Activated CD8-positive, alpha-beta memory T cell treated with anti-CD3 and anti-CD28 coated beads for 1 hour (primary cell): ENCODE measurements around the gene LAMA3.

Experiments used
- DNase-seq, 2 donors: peaks; one replicate each; pipeline ENCODE4 v3.0.0-alpha.2; 2020; ENCODE audit warnings: low read depth in 1 of 2; ENCODE audit errors: extremely low read depth in 1 of 2

The LAMA3 gene

DNA sequence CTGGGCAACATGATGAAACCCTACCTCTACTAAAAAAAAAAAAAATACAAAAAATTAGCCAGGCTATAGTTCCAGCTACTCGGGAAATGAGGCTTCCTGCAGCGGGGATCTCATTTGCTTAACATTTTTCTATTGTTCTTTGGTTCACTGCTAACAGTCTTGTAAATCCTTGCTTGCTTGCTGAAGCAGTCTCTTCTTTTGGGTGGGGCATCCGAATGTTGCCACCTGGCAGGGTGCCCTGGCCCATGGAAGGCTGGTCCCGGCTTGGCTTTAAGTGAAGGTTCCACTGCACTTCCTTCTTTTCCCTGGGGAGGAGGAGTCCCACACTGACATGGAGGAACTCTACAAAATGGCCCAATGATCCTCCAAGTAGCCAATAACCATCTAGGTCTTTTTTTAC lies 20.5 kb upstream of the LAMA3 start:
- DNase-seq: no peak

DNA sequence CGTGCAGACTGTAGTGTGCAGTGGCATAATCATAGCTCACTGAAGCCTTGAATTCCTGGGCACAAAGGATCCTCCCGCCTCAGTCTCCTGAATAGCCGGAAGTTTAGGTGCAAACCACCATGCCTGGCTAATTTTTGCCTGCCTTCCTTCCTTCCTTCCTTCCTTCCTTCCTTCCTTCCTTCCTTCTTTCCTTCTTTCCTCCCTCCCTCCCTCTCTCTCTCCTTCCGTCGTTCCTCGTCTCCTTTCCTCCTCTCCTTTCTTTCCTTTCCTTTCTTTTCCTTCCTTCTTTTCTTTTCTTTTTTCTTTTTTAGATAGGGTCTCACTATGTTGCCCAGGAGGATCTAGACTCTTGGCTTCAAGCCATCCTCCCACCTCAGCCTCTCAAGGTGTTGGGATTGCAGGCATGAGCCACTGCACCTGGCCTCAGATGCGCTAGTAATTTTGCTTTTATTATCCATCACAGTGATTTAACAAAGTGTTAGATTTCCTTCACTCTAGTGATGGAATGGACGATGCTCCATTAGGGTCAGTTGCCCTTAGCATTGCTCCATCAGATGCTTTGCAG lies 20.0 kb upstream of the LAMA3 start:
- DNase-seq: no peak

DNA sequence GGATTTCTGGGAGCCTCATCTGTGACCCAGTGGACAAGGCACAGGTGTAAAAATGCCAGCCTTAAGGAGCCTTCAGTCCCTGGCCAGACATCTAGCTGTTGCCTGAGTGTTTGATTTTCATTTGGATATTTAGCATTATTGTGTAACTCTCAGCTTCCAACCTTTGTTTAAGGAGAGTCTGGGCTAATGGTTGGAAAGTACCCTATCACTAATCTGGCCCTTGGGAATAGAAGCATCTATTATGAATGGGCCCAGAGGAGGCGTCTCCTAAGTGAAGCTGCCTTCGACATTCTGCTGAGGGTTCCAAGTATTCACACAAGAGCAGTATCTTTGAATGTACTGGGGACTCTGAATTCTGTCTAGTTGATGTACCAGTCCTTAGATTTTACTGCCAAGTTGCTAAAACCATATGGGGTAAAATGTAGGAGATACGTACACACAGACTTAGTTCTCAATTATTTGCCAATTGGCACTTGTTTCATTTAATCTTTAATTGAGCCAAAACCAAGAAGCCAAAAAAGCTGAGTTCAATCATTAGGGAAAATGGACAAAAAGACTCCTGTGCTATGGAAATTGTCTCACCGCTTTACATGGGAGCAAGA lies 19.3 kb upstream of the LAMA3 start:
- DNase-seq: no peak

DNA sequence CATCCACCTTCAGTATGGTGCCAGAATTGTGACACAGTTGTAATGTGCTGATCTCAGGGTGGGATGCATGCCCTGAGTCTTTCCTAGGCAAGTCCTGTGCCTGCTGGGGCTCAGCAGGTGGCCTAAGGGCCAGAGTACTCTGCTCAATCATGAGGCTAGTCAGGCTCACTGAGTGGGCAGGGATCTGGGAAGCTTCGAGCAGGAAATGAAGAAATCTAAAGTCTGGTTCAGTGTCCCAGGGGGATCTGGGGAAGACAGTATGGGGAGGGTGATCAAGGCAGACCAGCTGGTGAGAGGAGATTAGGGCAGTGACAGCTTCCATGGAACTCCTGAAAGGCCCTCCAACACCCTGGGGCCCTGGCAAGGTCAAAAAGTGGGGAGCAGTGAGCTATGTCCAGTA lies 17.7 kb upstream of the LAMA3 start:
- no peak for DNase-seq

DNA sequence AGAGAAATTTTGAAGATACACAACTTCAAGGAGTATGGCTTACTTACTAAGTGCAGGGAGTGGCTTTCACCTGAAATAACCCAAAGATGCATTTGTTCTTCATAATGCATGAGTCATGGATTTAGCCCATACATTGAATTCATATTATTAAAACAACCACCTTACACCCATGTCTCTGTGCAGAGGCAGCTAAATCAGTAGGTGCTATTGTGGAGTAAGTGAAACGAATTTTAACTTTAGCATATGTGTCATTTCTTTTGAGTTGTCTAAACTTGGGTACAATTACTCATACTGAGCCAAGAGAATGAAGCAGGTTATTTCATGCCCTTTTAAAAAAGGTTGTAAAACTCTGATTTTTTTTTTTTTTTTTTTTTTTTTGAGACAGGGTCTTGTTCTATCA lies 15.5 kb upstream of the LAMA3 start:
- DNase-seq: no peak

DNA sequence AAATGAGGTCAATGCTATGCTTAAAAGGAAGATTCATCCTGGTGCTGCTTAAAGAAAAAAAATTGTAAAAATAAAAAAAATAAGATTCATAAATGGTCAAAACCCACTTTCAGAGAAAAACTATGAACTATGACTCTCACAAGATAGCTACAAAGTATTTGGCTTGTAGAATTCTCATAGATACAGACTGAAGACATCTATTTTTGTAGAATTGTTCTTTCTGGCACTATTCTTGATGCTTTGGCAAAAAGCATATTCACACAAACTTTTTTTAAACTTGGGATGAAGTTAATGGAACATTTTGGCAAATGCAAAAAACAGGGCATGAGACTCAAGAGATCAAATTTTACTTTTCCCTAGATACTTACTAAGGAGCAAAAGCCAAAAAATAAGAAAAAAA lies 14.0 kb upstream of the LAMA3 start:
- no peak for DNase-seq

DNA sequence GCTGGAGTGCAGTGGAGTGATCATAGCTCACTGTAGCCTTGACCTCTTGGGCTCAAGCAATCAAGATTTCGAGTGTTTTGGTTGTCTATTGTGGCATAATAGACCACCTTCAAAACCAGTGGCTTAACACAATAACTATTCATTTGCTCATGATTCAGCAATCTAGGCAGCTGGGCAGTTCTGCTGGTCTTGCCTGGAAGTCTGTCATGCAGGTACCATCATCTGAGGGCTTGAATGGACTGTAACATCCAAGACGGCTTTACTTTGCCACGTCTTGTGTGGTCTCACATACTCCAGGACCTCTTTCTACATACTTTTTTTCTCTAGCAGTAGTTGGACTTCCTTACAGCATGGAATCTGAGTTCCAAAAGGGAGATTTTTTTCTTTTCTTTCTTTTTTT lies 13.4 kb upstream of the LAMA3 start:
- no peak for DNase-seq

DNA sequence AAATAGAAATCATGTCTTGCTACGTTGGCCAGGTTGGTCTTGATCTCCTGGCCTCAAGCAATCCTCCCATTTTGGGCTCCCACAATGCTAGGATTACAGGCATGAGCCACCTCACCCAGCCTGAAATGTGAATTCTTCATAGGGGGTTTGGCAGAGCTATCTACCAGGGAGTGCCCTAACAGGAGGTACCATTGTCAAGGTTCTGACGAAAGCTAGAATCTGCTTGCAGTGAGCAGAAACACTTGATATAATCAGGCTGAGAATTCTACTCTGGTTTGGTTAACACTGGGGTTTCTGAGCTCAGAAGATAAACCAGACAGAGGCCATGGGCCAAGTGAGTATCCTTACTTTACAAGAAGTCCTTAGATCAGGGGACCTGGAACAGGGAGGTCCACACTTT lies 7.2 kb upstream of the LAMA3 start:
- DNase-seq: no peak

DNA sequence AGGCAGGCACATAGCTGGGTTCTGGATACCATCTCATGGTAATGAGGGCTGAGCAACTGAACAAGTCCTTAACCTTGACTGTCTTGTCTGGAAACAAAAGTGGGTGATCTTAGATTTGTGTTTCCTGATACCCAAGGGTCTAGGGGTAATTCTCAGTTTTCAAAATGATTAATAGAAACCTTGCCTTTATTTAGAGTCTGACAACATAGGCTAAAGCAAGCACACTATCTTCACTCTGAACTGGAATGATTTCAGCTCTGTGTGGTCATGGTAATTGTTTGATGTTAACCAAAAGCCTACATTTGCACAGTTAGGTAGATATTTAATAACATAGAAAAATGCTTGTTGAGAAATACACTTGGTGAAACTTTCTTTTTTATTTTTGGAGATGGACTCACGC lies 6.8 kb upstream of the LAMA3 start:
- no peak for DNase-seq

DNA sequence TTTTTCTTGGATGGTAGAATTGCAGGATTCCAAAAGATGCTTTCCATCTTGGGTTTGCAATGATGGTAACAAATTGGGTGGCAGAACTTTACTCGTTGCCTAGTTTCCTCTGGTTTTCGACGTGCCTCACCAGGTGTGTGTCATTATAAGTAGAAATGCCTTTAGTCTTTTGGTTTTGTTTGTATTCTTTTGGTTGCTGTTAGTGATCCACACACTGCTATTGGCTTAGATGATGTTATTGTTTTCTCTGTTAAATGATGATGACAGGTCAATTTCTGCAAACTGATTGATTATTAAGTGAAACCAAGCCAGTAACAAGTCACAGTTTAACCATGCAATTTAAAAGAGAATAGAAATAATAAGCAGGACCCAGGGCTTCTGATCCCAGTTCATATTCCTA lies 6.1 kb upstream of the LAMA3 start:
- no peak for DNase-seq

DNA sequence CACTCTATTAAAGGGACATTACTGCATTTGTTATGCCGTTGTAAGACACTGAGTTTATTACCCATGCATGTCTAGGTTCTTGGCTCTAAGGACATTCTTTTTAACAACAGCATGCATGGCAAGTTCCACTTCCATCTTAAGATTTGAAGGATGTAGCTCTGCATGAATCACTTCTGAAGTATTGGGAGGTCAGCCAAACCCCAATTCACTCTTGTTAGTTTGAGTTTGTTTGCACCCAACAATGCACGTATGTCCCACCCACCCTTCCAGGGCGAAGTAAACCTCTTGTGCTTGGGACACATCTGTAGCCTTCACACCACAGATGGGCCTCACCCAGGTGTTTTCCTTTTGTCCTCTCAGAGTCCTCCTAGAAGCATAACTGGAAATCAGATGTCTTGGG lies 5.6 kb upstream of the LAMA3 start:
- DNase-seq: no peak

DNA sequence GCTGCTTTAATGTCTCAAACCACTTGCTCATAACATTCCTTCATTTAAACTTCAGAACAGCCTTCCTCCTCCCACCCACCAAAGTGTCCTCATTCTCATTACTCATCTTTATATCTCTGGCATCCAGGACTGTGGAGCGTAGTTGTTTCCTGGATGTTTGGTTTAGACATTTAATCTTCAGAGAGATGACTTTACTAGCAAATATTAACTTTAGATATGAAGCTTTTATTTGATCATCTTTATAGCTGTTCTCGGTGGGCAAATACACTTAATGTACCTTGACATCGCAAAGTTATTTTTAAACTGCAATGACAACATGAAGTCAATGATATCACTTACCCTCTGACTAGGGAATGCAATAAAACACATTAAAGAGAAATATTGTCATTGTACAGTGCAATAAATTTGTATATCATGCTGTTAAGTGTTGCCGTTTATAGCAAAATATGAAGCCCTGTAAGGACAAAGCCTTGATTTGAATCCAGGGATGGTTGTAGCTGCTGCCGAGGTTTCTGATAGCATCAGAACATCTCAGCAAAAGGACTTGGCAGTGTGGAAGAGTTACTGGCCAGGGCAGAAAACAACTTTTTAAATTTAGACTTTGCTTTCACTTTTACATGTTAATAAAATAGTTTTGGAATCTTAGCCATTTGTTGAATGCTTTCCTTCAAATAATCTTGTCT lies 4.6 kb upstream of the LAMA3 start:
- DNase-seq: no peak

DNA sequence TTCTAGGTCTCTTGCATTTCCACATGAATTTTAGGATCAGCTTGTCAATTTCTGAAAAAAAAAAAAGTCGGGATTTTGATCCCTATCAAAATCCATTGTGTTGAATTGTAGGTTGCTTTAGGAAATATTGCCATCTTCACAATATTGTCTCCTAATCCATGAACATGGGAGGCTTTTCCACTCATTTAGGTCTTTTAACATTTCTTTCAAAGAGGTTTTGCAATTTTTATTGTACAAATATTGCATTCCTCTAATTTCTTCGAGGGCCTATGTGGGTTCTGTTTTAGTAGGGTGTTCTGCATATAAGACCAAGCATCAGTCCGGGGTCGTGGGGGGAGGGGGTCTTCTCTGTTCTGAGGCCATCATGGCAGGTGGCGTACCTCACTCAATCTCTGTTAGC lies 725 bp upstream of the LAMA3 start:
- no peak for DNase-seq

DNA sequence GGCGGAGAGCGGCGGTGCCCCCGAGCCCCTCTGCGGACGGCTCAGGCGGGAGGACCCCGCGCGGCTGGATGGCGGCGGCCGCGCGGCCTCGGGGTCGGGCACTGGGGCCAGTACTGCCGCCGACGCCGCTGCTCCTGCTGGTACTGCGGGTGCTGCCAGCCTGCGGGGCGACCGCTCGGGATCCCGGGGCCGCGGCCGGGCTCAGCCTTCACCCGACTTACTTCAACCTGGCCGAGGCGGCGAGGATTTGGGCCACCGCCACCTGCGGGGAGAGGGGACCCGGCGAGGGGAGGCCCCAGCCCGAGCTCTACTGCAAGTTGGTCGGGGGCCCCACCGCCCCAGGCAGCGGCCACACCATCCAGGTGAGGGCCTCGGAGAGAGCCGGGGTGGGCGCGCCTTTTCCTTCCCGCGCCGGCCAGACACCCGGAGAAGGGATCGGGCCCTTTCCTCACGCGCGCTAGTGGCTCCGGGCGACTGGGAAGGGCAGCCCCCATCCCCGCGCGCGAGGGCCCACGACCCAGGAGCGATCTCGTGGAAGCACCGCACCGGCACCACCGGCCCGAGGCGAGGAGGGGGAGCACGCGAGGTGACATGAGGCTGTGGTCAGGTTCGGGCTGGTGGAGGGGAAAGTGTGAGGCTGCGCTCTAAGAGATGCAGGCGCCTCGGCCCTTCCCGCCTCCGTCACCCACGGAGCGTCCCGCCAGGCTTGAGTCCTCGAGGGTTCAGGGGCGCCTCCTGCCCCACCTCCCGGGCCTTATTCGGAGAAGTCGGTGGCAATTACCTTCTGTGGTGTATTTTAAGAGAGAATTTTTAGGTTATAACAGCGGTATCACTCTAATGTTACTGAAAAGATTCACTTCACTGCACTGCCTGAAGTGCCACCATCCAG lies 607 bp downstream of the LAMA3 start:
- no peak for DNase-seq

DNA sequence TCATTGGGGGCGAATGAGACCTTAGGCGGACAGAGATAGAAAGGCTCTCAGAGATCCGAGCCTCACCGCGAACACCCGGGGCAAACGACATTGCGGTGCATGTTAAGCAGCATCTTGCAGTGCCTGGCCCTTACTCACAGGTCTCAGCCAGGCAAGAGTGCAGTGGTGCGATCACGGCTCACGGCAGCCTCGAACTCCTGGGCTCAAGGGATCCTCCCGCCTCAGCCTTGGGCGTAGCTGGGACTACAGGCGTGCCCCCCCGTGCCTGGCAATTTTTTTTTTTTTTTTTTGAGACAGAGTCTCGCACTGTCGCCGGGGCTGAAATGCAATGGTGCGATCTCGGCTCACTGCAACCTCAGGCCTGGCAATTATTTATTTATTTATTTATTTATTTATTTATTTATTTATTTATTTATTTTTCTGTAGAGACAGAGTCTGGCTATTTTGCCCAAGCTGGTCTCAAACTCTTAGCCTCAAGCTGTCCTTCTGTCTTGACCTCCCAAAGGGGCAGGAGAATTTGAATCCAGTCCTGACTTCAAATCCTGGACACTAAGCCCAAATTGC lies 1.3 kb downstream of the LAMA3 start:
- DNase-seq: no peak

DNA sequence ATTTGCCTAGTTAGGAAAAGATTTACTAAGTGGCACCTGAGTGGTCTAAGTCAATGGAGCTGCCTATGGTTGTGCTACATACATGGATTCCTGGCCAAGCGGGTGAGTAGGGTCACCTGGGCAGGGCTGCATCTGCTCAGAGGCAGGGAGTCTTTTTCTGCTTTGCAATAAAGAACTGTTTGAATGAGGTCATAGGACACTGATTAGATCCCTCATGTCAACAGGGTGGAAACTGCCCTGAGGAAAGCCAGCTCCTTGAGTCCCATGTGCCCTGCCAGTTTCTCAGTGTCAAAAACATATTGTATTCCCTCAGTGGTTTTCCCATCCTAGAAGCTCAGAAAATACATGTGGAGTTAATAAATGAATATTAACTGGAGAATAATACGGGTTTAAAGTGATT lies 4.6 kb downstream of the LAMA3 start:
- DNase-seq: no peak

DNA sequence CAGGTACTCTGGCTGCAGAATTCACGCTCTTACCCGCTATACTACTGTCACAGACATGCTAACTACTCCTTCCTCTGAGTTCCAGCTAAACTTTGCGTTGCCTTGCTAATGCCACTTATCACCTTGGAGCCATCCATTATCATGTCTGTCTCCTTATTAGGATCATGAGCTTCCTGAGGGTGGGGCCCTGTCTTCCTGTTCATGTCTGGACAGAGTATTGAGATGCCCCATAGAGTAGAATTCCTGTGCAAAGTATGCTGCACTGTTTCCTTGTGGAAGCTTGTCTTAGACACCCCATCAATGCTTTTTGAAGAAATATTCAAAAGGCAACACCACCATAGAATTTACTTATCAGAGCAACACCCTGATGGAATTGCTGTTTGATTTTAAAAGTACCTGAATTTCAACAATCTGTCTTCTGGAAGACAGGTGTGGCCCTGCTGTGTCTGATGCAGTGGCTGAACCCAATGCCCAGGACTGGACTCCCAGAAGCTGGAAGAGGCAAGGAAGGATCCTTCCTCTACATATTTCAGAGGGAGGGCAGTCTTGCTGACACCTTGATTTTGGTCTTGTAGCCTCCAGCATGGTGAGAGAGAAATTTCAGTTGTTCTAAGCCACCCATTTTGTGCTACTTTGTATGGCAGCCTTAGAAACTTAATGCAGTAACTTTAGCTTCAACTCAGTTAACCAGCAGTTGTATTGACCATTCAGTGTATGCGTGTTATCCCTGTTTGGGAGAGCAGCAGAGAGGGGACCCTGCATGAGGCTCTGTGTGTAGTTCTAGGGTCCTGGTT lies 5.6 kb downstream of the LAMA3 start:
- DNase-seq: no peak

DNA sequence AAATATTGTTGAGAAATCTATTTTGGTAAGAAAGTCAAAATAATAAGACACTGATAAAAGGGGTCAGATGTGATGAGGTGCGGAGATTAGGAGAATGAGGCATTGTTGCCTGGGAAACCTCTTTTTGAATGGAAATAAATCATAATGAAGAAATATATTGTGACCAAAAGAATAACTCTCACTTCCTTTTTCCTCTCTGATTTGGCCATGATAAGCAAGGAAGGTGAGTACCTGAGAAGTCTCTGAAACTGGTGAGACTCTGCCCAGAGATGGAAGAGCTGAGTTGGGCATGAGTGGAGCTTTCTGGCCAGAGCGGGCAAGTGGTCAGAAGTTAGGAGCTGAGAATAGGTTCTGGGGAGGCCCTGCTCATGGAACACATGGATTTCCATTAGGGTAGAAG lies 11.8 kb downstream of the LAMA3 start:
- no peak for DNase-seq

DNA sequence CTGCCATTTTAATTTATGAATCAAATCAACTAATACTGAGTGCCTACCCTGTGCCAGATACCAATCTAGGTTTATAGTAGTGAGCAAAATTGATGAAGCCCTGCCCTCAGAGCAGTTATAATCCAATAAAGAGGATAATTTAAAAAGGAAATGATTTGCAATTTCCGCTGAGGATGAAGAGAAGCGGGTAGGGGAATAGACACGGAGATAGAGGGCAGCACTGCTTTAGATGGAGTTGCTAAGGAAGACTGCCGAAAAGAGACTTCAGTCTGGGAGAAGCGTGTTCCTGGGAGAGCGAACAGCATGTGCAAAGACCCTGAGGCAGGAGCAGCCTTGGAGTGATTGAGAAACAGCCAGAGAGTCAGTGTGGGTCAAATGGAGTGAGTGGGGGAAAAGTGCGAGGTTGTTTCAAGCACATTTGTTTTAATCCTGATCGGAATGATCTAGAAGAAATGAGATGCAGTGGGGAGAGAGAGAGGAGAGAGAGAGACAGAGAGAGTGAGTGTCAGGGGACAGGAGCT lies 12.4 kb downstream of the LAMA3 start:
- DNase-seq: no peak

DNA sequence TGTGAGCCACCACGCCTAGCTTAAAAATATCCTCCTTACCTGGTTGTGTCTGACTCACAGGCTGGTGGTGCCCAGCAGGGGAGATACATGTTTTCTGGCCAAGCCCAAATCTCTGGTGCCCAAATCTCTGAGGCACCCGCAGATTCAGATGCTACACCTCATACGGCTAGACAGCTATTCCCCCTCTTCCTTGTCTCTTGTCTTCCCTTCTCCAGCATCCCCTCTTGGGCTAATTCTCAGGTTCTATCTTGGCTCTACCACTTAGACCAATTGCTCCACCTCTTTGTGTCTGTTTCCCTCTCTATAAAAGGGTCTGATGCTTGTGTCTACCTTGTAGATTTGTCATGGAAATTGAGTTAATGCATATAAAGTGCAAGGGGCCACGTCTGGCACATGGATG lies 13.4 kb downstream of the LAMA3 start:
- no peak for DNase-seq
